Keratinocyte (primary cell): Measurements from ENCODE around the gene CUEDC1. TPM values are rescaled to one million over a fixed set of nuclear protein-coding genes. Genes with fewer than 3 reads are reported as not detected.

Experiments used
- DNase-seq: peaks from one replicate; pipeline ENCODE4 v3.0.0-alpha.2; 2011; ENCODE audit warnings: low read depth, missing footprints, low spot score
- FAIRE-seq: peaks from 2 replicates; lab custom pipeline; 2011; peaks lifted over from hg19 to GRCh38; lab: Jason Lieb, UNC
- H2AFZ ChIP-seq: 2 replicates; pipeline ENCODE4 v1.6.0; 2012; ENCODE audit warnings: low read length, control low read depth, inconsistent platforms; ENCODE audit not compliant: control insufficient read depth
- H3K27ac ChIP-seq: 2 replicates; pipeline ENCODE4 v1.5.1; 2011; ENCODE audit warnings: low read length; ENCODE audit not compliant: control insufficient read depth, insufficient read depth
- H3K27me3 ChIP-seq: 3 replicates; pipeline ENCODE4 v1.6.0; 2011; ENCODE audit warnings: low read length; ENCODE audit not compliant: control insufficient read depth, insufficient read depth; ENCODE audit errors: extremely low read depth
- H3K36me3 ChIP-seq, 2 experiments: 2 replicates in 1 of 2; 3 replicates in 1 of 2; pipeline ENCODE4 v1.5.1; 2011; ENCODE audit warnings: low read length in 2 of 2, mild to moderate bottlenecking in 1 of 2; ENCODE audit not compliant: control insufficient read depth in 2 of 2, insufficient read depth in 2 of 2; ENCODE audit errors: extremely low read depth in 1 of 2
- H3K4me1 ChIP-seq: 3 replicates; pipeline ENCODE4 v1.5.1; 2011; ENCODE audit warnings: low read length; ENCODE audit not compliant: control insufficient read depth, insufficient read depth; ENCODE audit errors: extremely low read depth
- H3K4me2 ChIP-seq: 3 replicates; pipeline ENCODE4 v1.6.0; 2011; ENCODE audit warnings: low read depth, low read length; ENCODE audit not compliant: control insufficient read depth, insufficient read depth; ENCODE audit errors: extremely low read depth
- H3K4me3 ChIP-seq, 3 experiments: fragments of 200-600 bp in 1 of 3; sonication (generic) in 1 of 3; 2 replicates in 2 of 3; 3 replicates in 1 of 3; pipeline ENCODE4 v1.5.1; 2011 to 2016; ENCODE audit warnings: low read length in 3 of 3, mild to moderate bottlenecking in 3 of 3, control low read depth in 2 of 3, inconsistent platforms in 1 of 3, low read depth in 1 of 3, mixed read lengths in 1 of 3, mixed run types in 1 of 3, moderate library complexity in 1 of 3; ENCODE audit not compliant: control insufficient read depth in 2 of 3, insufficient read depth in 2 of 3; ENCODE audit errors: extremely low read depth in 1 of 3
- H3K79me2 ChIP-seq: 2 replicates; pipeline ENCODE4 v1.6.0; 2012; ENCODE audit warnings: low read length; ENCODE audit not compliant: control insufficient read depth, insufficient read depth
- H3K9ac ChIP-seq: 3 replicates; pipeline ENCODE4 v1.6.0; 2011; ENCODE audit warnings: low read length; ENCODE audit not compliant: control insufficient read depth, insufficient read depth; ENCODE audit errors: extremely low read depth
- H3K9me1 ChIP-seq: 3 replicates; pipeline ENCODE4 v1.6.0; 2011; ENCODE audit warnings: low read length; ENCODE audit not compliant: control insufficient read depth, insufficient read depth; ENCODE audit errors: extremely low read depth
- H3K9me3 ChIP-seq: 2 replicates; pipeline ENCODE4 v1.5.1; 2012; ENCODE audit warnings: low read depth, low read length; ENCODE audit not compliant: control insufficient read depth
- H4K20me1 ChIP-seq: 3 replicates; pipeline ENCODE4 v1.6.0; 2011; ENCODE audit warnings: low read length; ENCODE audit not compliant: control insufficient read depth, insufficient read depth; ENCODE audit errors: extremely low read depth
- EZH2 ChIP-seq: IDR thresholded peaks from one replicate; pipeline ENCODE4 v1.6.1; 2012; ENCODE audit warnings: inconsistent platforms, mild to moderate bottlenecking, low read length, moderate library complexity
- dilution Hi-C: fragments of 300-500 bp; cut with MboI; formaldehyde crosslinking; loops from one replicate; pipeline ENCODE4 v1.7.0; 2020; ENCODE audit warnings: low sequenced_read_pairs; ENCODE audit not compliant: extremely low pct_ligation_motif_present
- polyA plus RNA-seq, 5 experiments: library from polyadenylated mRNA; depleted of rRNA in 3 of 5; stranded (reverse) in 3 of 5; stranded (forward) in 1 of 5; unstranded in 1 of 5; fragments of >200 nt; gene quantifications; 1 replicate in 1 of 5; 2 replicates in 3 of 5; 3 replicates in 1 of 5; pipeline versions ENCODE4 v1.2.1 to v1.2.3, GENCODE V29; 2011 to 2012; ENCODE audit warnings: missing spikeins in 2 of 5, low read depth in 1 of 5, low replicate concordance in 1 of 5
- TF ChIP-seq, protein P1 (sequence below), 3 experiments: IDR thresholded peaks in 1 of 3; conservative IDR thresholded peaks in 1 of 3; optimal IDR thresholded peaks in 1 of 3; 2 replicates in 2 of 3; 3 replicates in 1 of 3; pipeline versions ENCODE3 to v1.5.1; 2011; ENCODE audit warnings: low read length in 3 of 3, mild to moderate bottlenecking in 3 of 3, moderate library complexity in 2 of 3, control low read depth in 1 of 3, inconsistent platforms in 1 of 3; ENCODE audit not compliant: insufficient read depth in 2 of 3; ENCODE audit errors: extremely low read depth in 1 of 3

CUEDC1 gene
- polyA plus RNA-seq, 1 donor (not counting 4 experiments of a cell fraction or from before 2014, with no cell fraction given), result 12.9 TPM

- Histone ChIP-seq H4K20me1 (no peaks in the 10 kb centered on the region), H3K27me3 (no peaks in the 10 kb centered on the region), H3K9ac (no peak overlapping the region), H3K36me3 (no peaks in the 10 kb centered on the region), H3K9me3 (no peaks in the 10 kb centered on the region), H3K4me1 (peaks cover 5% of the 10 kb centered on the region), H3K79me2 (no peaks in the 10 kb centered on the region), H3K4me2 (no peak overlapping the region), H3K4me3 (no peak overlapping the region), H3K27ac (no peak overlapping the region), H3K9me1 (no peaks in the 10 kb centered on the region), H2AFZ (no peak overlapping the region)
- FAIRE-seq, result no peak
- no peak for DNase-seq
- TF ChIP-seq, protein P1, sequence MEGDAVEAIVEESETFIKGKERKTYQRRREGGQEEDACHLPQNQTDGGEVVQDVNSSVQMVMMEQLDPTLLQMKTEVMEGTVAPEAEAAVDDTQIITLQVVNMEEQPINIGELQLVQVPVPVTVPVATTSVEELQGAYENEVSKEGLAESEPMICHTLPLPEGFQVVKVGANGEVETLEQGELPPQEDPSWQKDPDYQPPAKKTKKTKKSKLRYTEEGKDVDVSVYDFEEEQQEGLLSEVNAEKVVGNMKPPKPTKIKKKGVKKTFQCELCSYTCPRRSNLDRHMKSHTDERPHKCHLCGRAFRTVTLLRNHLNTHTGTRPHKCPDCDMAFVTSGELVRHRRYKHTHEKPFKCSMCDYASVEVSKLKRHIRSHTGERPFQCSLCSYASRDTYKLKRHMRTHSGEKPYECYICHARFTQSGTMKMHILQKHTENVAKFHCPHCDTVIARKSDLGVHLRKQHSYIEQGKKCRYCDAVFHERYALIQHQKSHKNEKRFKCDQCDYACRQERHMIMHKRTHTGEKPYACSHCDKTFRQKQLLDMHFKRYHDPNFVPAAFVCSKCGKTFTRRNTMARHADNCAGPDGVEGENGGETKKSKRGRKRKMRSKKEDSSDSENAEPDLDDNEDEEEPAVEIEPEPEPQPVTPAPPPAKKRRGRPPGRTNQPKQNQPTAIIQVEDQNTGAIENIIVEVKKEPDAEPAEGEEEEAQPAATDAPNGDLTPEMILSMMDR (optimal IDR thresholded peaks at IDR 0.05 in 1 of 3, IDR thresholded peaks at IDR 0.05 in 1 of 3, conservative IDR thresholded peaks at IDR 0.05 in 1 of 3; ENCODE audit: extremely low read depth in 1 of 3, insufficient read depth in 2 of 3, low read length in 3 of 3), result no peak
- TF ChIP-seq EZH2, result no peak
- dilution Hi-C loops, result no loop called here
These were observed 135.3 kb downstream of the CUEDC1 start for GRCh38 chr17:57819867-57820266.

DNA sequence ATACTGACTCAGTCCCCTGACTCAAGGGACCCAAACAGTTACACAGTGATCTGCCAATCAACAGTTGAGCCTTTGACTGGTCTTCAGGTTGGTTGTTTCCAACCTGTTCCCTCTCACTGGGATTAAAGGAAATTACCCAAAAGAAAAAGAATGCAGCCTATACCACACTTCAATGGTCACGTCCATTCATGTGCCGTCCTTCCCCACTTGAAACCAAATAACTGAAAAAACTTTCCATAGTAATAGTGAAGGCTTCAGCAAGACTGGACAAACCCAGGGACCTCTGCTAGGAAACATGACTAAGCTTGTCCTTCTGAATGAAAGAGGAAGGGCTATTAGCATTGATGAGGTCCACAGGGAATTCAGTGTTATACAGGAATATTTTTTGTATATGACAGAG, 135.9 kb downstream of the CUEDC1 start:
- Histone ChIP-seq H3K9me1 (no peaks in the 10 kb centered on the region), H3K4me2 (no peak overlapping the region), H3K9ac (no peak overlapping the region), H3K36me3 (no peaks in the 10 kb centered on the region), H3K4me3 (no peak overlapping the region), H3K27ac (no peak overlapping the region), H3K79me2 (no peaks in the 10 kb centered on the region), H3K27me3 (no peaks in the 10 kb centered on the region), H3K4me1 (peaks cover 5% of the 10 kb centered on the region), H4K20me1 (no peaks in the 10 kb centered on the region), H2AFZ (no peak overlapping the region), H3K9me3 (no peaks in the 10 kb centered on the region)
- FAIRE-seq (peak; percentile 39), DNase-seq (no peak)
- TF ChIP-seq EZH2, result no peak
- TF ChIP-seq, protein P1 (optimal IDR thresholded peaks at IDR 0.05 in 1 of 3, IDR thresholded peaks at IDR 0.05 in 1 of 3, conservative IDR thresholded peaks at IDR 0.05 in 1 of 3; ENCODE audit: extremely low read depth in 1 of 3, insufficient read depth in 2 of 3, low read length in 3 of 3), result no peak
- dilution Hi-C loops, result no loop called here
